Mucosa of rectum (tissue), 2 donors: ENCODE measurements around the gene AKAP9.

ENCODE experiments used
- H3K27ac ChIP-seq, 2 donors: one replicate each; pipeline ENCODE4 v1.7.0; 2013; ENCODE audit warnings: inconsistent platforms in 2 of 2, low read depth in 2 of 2, low read length in 2 of 2
- H3K27me3 ChIP-seq, 2 donors: one replicate each; pipeline ENCODE4 v1.7.0; 2013; ENCODE audit warnings: low read length in 2 of 2; ENCODE audit not compliant: control insufficient read depth in 2 of 2, insufficient read depth in 2 of 2
- H3K36me3 ChIP-seq, 2 donors: one replicate each; pipeline ENCODE4 v1.7.0; 2013; ENCODE audit warnings: low read length in 2 of 2; ENCODE audit not compliant: control insufficient read depth in 2 of 2, insufficient read depth in 2 of 2
- H3K4me1 ChIP-seq, 2 donors: one replicate each; pipeline ENCODE4 v1.7.0; 2013; ENCODE audit warnings: low read length in 2 of 2, mild to moderate bottlenecking in 1 of 2; ENCODE audit not compliant: control insufficient read depth in 2 of 2, insufficient read depth in 2 of 2
- H3K4me3 ChIP-seq, 2 donors: one replicate each; pipeline ENCODE4 v1.7.0; 2013; ENCODE audit warnings: low read length in 2 of 2
- H3K9ac ChIP-seq, 2 donors: one replicate each; pipeline ENCODE4 v1.7.0; 2013; ENCODE audit warnings: low read length in 2 of 2, low read depth in 1 of 2, mild to moderate bottlenecking in 1 of 2
- H3K9me3 ChIP-seq, 2 donors: one replicate each; pipeline ENCODE4 v1.7.0; 2013; ENCODE audit warnings: low read length in 2 of 2; ENCODE audit not compliant: control insufficient read depth in 2 of 2
- donor health status: healthy.
- donor health status: Normal muscosa, but diverticular disease.

The AKAP9 gene

DNA sequence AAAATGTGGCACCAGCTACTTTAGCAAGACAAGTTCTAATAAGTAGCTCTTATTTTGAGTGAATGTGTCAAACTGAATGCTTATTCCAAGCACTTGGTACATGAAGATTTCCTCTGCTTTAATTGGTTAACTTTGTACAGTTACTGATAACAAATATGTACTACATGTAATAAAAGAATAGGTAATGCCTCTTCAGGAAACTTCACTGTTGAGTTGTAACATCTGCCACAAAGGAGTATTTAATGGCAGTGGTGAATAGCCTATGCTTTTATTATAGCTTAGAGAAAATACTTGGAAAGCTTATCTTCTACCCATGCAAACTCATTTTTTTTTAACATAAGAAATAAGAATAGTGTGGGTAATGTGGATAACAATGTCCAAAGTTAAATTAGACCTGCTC lies 111.0 kb downstream of the AKAP9 start:
- H3K9me3 ChIP-seq: no peaks in the 10 kb centered on the region
- H3K36me3 ChIP-seq: peaks cover 11 to 17% of the 10 kb centered on the region in 2 donors
- H3K9ac ChIP-seq: no peak overlapping the region
- H3K27me3 ChIP-seq: no peaks in the 10 kb centered on the region
- H3K4me1 ChIP-seq: peaks cover 5 to 19% of the 10 kb centered on the region in 2 donors
- H3K27ac ChIP-seq: peak overlapping the region; percentile 26 to 29
- H3K4me3 ChIP-seq: no peak overlapping the region

DNA sequence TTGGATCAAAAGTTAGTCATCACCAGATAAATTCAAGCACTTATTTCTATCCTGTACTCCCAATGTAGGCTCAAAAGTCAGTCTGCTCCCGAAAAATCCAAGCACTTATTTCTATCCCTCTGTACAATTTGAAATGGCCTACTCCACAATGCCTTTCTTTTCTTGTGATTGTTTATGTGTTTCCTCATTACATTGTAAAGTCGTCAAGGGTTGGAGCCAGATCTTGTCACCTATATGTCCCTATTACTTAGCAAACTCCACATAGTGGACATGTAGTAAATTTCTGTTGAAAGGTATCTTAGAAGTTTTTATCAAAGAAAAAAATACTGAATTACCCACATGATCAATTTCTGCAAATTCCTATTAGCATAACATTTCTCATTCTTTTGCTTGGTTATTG lies 111.5 kb downstream of the AKAP9 start:
- Histone ChIP-seq H3K9me3 (no peaks in the 10 kb centered on the region), H3K4me3 (no peak overlapping the region), H3K9ac (no peak overlapping the region), H3K4me1 (peaks cover 5 to 19% of the 10 kb centered on the region in 2 donors), H3K36me3 (peaks cover 7 to 14% of the 10 kb centered on the region in 2 donors), H3K27me3 (no peaks in the 10 kb centered on the region), H3K27ac (peak overlapping the region; percentile 26 to 29)

DNA sequence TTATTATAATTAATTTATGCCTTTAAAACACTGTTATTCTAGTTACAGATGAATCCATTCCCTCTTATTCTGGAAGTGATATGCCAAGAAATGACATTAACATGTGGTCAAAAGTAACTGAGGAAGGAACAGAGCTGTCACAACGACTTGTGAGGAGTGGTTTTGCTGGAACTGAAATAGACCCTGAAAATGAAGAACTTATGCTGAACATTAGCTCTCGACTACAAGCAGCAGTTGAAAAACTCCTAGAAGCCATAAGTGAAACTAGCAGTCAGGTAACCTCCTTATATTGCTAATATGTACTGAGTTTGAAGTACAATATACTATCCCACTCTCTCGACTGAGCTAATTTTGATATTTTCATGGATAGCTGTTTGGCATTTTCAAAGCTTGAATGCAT lies 112.0 kb downstream of the AKAP9 start:
- Histone ChIP-seq H3K27me3 (no peaks in the 10 kb centered on the region), H3K36me3 (peaks cover 7 to 14% of the 10 kb centered on the region in 2 donors), H3K9ac (no peak overlapping the region), H3K4me3 (no peak overlapping the region), H3K4me1 (peaks cover 8 to 19% of the 10 kb centered on the region in 2 donors), H3K9me3 (no peaks in the 10 kb centered on the region), H3K27ac (no peak overlapping the region)

DNA sequence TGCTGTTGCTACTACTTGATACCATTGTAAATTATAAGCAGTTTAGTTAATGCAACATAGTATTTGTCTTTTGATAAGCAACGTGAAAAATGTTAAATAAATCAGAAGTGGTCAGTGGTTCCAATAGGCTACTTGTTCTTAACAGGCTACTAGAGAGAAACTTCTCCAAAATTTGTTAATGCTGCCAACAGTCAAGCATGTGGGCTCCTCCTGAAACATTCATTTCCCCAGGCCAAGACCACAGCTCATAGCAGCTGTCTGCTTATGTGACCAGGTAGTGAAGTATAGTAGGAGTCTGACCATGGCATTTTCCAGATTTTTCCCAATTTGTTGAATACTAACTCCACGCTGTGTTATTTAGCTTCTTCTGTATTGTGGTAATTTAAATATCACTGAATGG lies 112.7 kb downstream of the AKAP9 start:
- peaks cover 7 to 12% of the 10 kb centered on the region in 2 donors for H3K36me3 ChIP-seq
- H3K27ac ChIP-seq: no peak overlapping the region
- H3K27me3 ChIP-seq: no peaks in the 10 kb centered on the region
- H3K4me1 ChIP-seq: peaks cover 11 to 22% of the 10 kb centered on the region in 2 donors
- H3K4me3 ChIP-seq: no peak overlapping the region
- no peak overlapping the region for H3K9ac ChIP-seq
- H3K9me3 ChIP-seq: no peaks in the 10 kb centered on the region

DNA sequence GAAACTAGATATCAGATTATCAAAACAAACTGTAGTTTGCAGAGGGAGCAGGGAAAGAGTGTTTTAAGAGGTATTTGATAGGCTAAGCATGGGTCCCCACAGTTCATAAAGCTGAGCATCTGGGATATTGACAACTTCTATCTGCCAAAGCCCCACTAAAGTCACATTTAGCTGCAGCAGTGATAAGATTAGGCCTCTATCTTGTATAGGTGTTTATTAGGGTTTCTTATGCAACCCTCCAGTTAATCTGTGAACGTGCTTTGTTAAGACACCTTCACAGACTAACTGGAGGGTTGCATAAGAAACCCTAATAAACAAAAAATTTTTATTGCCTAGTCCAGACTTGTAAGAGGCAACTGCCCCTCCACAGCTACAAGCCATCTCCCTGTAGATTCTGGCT lies 115.6 kb downstream of the AKAP9 start:
- H3K27me3 ChIP-seq: no peaks in the 10 kb centered on the region
- peaks cover 13 to 22% of the 10 kb centered on the region in 2 donors for H3K4me1 ChIP-seq
- H3K9ac ChIP-seq: no peak overlapping the region
- H3K4me3 ChIP-seq: no peak overlapping the region
- no peak overlapping the region for H3K27ac ChIP-seq
- peaks cover 5 to 9% of the 10 kb centered on the region in 2 donors for H3K36me3 ChIP-seq
- no peaks in the 10 kb centered on the region for H3K9me3 ChIP-seq

DNA sequence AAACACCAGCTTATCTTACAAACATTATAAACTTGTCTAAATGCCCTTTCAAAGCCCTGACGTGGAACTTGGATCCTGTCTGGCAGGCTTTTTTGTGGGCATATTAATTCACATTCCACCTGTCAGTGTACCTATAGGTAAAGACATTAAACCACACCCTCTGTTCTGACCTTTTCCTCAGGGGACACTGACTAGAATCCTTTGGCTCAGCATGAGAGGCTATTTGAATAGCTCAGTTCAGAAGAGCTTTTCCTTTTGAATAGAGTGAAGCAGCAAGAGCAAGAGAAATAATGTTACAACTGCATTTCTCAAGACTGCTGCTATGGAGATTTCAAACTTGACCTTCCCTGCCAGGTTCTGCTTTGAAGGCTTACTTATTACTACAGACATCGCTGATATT lies 116.7 kb downstream of the AKAP9 start:
- Histone ChIP-seq H3K9ac (peak overlapping the region; percentile 20 to 34), H3K4me3 (peak overlapping the region; percentile 66 to 68), H3K27me3 (no peaks in the 10 kb centered on the region), H3K9me3 (no peaks in the 10 kb centered on the region), H3K36me3 (peaks cover 9 to 10% of the 10 kb centered on the region in 2 donors), H3K27ac (peak overlapping the region; percentile 49 to 64), H3K4me1 (peaks cover 13 to 22% of the 10 kb centered on the region in 2 donors)

DNA sequence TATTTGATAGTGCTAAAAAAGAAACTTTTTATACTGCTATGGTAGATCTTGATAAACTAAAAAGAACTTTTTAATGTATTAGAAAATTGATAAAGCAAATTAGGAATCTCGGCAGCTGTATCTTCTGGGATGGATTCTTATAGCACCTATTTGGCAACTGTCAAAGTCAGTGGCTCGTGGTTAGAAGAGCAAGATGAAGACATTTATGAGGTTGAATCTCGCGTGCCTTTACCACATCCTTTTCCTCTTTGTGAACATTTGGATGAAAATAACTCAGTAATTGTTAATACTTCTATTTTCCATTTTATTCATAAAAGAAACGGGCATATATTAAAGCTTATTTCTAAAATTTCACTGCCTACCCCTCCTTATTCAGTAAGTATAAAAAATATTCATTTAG lies 117.4 kb downstream of the AKAP9 start:
- peak overlapping the region in 1 of 2 donors; percentile 59 for H3K9ac ChIP-seq
- H3K27me3 ChIP-seq: no peaks in the 10 kb centered on the region
- peaks cover 7 to 9% of the 10 kb centered on the region in 2 donors for H3K36me3 ChIP-seq
- H3K4me1 ChIP-seq: peaks cover 13 to 20% of the 10 kb centered on the region in 2 donors
- H3K4me3 ChIP-seq: peak overlapping the region; percentile 66 to 68
- no peaks in the 10 kb centered on the region for H3K9me3 ChIP-seq
- peak overlapping the region in 1 of 2 donors; percentile 64 for H3K27ac ChIP-seq

DNA sequence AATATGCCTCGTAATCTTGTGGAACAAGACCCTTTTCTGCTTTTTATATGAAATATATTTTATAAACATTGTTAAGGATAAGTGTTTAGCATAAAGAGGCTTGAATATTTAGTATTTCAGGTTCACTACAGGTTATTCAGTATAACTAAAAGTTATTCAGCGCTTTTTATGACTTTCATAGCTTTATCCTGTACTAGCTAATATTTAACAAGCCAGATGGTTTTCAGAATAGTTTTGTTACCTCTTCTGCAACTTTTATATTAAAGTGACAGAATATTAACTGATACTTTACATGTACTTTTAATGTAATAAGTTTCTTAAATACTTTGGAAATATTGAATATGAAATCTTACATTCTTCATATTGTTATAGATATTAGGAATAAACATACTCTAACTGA lies 118.2 kb downstream of the AKAP9 start:
- Histone ChIP-seq H3K27ac (peak overlapping the region in 1 of 2 donors; percentile 64), H3K9me3 (no peaks in the 10 kb centered on the region), H3K4me1 (peaks cover 13 to 17% of the 10 kb centered on the region in 2 donors), H3K9ac (peak overlapping the region; percentile 19 to 59), H3K27me3 (no peaks in the 10 kb centered on the region), H3K4me3 (peak overlapping the region; percentile 66 to 68), H3K36me3 (peaks cover 5% of the 10 kb centered on the region in 2 donors)

DNA sequence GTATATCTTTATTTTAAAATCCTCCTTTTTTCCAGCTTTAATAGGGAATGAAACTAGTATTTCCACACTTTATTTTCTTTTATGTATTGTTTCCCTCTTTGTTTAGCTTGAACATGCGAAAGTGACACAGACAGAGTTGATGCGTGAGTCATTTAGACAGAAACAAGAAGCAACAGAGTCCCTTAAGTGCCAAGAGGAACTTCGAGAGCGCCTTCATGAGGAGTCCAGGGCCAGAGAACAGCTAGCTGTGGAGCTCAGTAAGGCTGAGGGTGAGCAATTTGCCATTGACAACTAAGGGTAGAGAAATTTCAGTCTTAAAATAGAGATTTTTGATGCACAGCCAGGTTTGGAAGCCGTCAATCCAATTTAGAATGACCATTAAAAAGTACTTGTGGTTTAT lies 120.5 kb downstream of the AKAP9 start:
- Histone ChIP-seq H3K36me3 (peaks cover 5 to 8% of the 10 kb centered on the region in 2 donors), H3K4me1 (peaks cover 11 to 20% of the 10 kb centered on the region in 2 donors), H3K9ac (peak overlapping the region in 1 of 2 donors; percentile 20), H3K9me3 (no peaks in the 10 kb centered on the region), H3K4me3 (peak overlapping the region; percentile 1 to 68), H3K27ac (peak overlapping the region in 1 of 2 donors; percentile 36), H3K27me3 (no peaks in the 10 kb centered on the region)

DNA sequence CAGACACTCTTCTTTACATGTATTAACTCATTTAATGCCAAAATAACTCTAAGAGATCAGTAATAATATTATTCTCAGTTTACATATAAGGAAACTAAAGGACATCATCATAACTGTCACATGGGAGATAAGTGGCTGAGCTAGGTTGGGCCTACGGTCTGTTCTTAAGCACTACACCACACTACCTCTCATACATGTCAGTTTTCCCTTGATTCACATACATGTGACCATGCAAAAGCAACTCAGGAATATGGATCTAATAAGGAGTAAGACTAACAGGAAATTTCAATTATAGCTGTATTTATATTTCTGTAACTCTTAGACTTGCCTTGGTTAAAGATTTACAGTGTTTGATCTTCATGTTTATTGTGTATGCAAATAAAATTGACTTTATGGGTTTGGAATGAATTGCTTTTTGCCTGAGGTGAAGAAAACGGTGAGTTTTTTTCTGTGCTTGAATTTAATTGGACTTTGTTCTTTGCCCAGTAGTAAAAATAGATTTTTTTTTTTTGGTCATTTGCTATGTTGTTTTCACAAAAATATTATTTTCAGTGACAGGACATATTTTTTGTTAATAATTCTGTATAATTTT lies 123.9 kb downstream of the AKAP9 start:
- H3K4me3 ChIP-seq: no peak overlapping the region
- peaks cover 6 to 20% of the 10 kb centered on the region in 2 donors for H3K4me1 ChIP-seq
- peaks cover 15 to 16% of the 10 kb centered on the region in 2 donors for H3K36me3 ChIP-seq
- H3K9me3 ChIP-seq: no peaks in the 10 kb centered on the region
- H3K27me3 ChIP-seq: no peaks in the 10 kb centered on the region
- no peak overlapping the region for H3K9ac ChIP-seq
- peak overlapping the region; percentile 2 to 25 for H3K27ac ChIP-seq
